NCI-H748 treated with DMSO at 0.1 percent for 48 hours (cell line): ENCODE data around the gene TMEM132C.
"Not testable (repeated sequence)": the region's sequence is repeated elsewhere in the genome, so short reads cannot be mapped to it uniquely, and the experiment has no call there.

Source experiments
- DNase-seq: peaks from one replicate; lab custom pipeline; 2025; lab: John Stamatoyannopoulos, UW

The TMEM132C gene

GRCh38 chr12:128267131-128267622 is at the start of gene TMEM132C:
TMEM132C (plus strand) TSS chr12:128267170; CDS start chr12:128267403, 233 bp downstream.
- DNase-seq, result no peak

GRCh38 chr12:128224226-128224625 is 42.7 kb upstream of the TMEM132C start:
- no peak for DNase-seq

GRCh38 chr12:128228581-128228980 is 38.4 kb upstream of the TMEM132C start:
- no peak for DNase-seq

GRCh38 chr12:128235635-128236417 is 31.1 kb upstream of the TMEM132C start:
- DNase-seq, result no peak

GRCh38 chr12:128236525-128236924 is 30.4 kb upstream of the TMEM132C start:
- DNase-seq, result no peak

GRCh38 chr12:128240745-128241144 is 26.2 kb upstream of the TMEM132C start:
- no peak for DNase-seq

- no peak for DNase-seq
Observed at GRCh38 chr12:128245121-128245520, 21.8 kb upstream of the TMEM132C start.

GRCh38 chr12:128245905-128246304 is 21.1 kb upstream of the TMEM132C start:
- DNase-seq, result no peak

- no peak for DNase-seq
Observed at GRCh38 chr12:128250096-128250495, 16.9 kb upstream of the TMEM132C start.

- DNase-seq, result not testable (repeated sequence)
Observed at GRCh38 chr12:128253829-128254228, 13.1 kb upstream of the TMEM132C start.

- peak; percentile 22 for DNase-seq
Observed at GRCh38 chr12:128258866-128259555, 8.0 kb upstream of the TMEM132C start.

GRCh38 chr12:128259556-128260070 is 7.4 kb upstream of the TMEM132C start:
- peak; percentile 67 for DNase-seq

- no peak for DNase-seq
Observed at GRCh38 chr12:128261757-128262156, 5.2 kb upstream of the TMEM132C start.

GRCh38 chr12:128265566-128265965 is 1.4 kb upstream of the TMEM132C start:
- no peak for DNase-seq

GRCh38 chr12:128266086-128266485 is 884 bp upstream of the TMEM132C start:
- DNase-seq, result no peak

GRCh38 chr12:128266541-128267130 is 334 bp upstream of the TMEM132C start:
- no peak for DNase-seq

GRCh38 chr12:128267651-128268378 is 845 bp downstream of the TMEM132C start:
- peak; percentile 30 for DNase-seq

- DNase-seq, result peak; percentile 17
Observed at GRCh38 chr12:128268379-128268995, 1.5 kb downstream of the TMEM132C start.

- DNase-seq, result peak; percentile 59
Observed at GRCh38 chr12:128269181-128269591, 2.2 kb downstream of the TMEM132C start.

GRCh38 chr12:128276471-128276870 is 9.5 kb downstream of the TMEM132C start:
- DNase-seq, result no peak

- no peak for DNase-seq
Observed at GRCh38 chr12:128286970-128287369, 20.0 kb downstream of the TMEM132C start.
